Endothelial cell of umbilical vein (primary cell): ENCODE results near the gene TXK. TPM values are rescaled to one million over a fixed set of nuclear protein-coding genes. Genes with fewer than 3 reads are reported as not detected.

Experiments used
- BruUV-seq: library from RNA; stranded (reverse); fragments of 400-500 nt; replicated peaks from 2 replicates; lab custom pipeline; 2021; lab: Mats Ljungman, UMichigan
- CTCF ChIA-PET: fragments of 300-600, 350-600 bp; sonication (Branson Sonifier 250); formaldehyde crosslinking; loops from one replicate; lab custom pipeline; 2021; ENCODE audit warnings: antibody characterized with exemption, inconsistent platforms; lab: Charles Lee
- POLR2A ChIA-PET: fragments of 300-600, 350-600 bp; sonication (Branson Sonifier 250); formaldehyde crosslinking; loops from one replicate; lab custom pipeline; 2021; ENCODE audit warnings: antibody characterized with exemption, inconsistent platforms; lab: Charles Lee
- DNase-seq: peaks from one replicate; pipeline ENCODE4 v3.0.0-alpha.2; 2011; ENCODE audit warnings: low read depth, low spot score
- FAIRE-seq: peaks from 2 replicates; lab custom pipeline; 2011; peaks lifted over from hg19 to GRCh38; lab: Jason Lieb, UNC
- H2AFZ ChIP-seq: 2 replicates; pipeline ENCODE4 v1.6.0; 2012; ENCODE audit warnings: low read depth, low read length, control low read depth, inconsistent platforms
- H3K27ac ChIP-seq: 2 replicates; pipeline ENCODE4 v1.5.1; 2011; ENCODE audit warnings: low read depth, mild to moderate bottlenecking, control low read depth, low read length, moderate library complexity; ENCODE audit not compliant: insufficient read depth
- H3K27me3 ChIP-seq, 2 experiments: 2 replicates each; pipeline versions ENCODE4 v1.6.0 to v1.6.1; 2011; ENCODE audit warnings: low read length in 2 of 2, mixed read lengths in 1 of 2; ENCODE audit not compliant: control insufficient read depth in 2 of 2, insufficient read depth in 2 of 2
- H3K36me3 ChIP-seq, 2 experiments: 2 replicates in 1 of 2; 3 replicates in 1 of 2; pipeline ENCODE4 v1.5.1; 2011; ENCODE audit warnings: low read length in 2 of 2, mild to moderate bottlenecking in 1 of 2, moderate library complexity in 1 of 2; ENCODE audit not compliant: control insufficient read depth in 2 of 2, insufficient read depth in 2 of 2; ENCODE audit errors: extremely low read depth in 1 of 2
- H3K4me1 ChIP-seq: 3 replicates; pipeline ENCODE4 v1.5.1; 2011; ENCODE audit warnings: mild to moderate bottlenecking, low read length; ENCODE audit not compliant: control insufficient read depth, insufficient read depth; ENCODE audit errors: extremely low read depth
- H3K4me2 ChIP-seq: 2 replicates; pipeline ENCODE4 v1.6.1; 2011; ENCODE audit warnings: low read length, control low read depth, mixed read lengths; ENCODE audit not compliant: insufficient read depth
- H3K4me3 ChIP-seq, 3 experiments: fragments of 200-600 bp in 1 of 3; sonication (generic), shearing (Covaris generic) in 1 of 3; replicated peaks in 1 of 3; 2 replicates each; pipeline ENCODE4 v1.5.1; 2011 to 2016; ENCODE audit warnings: control low read depth in 3 of 3, low read length in 3 of 3, mild to moderate bottlenecking in 2 of 3, inconsistent platforms in 1 of 3, low read depth in 1 of 3, moderate library complexity in 1 of 3; ENCODE audit not compliant: insufficient read depth in 1 of 3
- H3K79me2 ChIP-seq: 2 replicates; pipeline ENCODE4 v1.6.0; 2012; ENCODE audit warnings: low read length, inconsistent platforms; ENCODE audit not compliant: control insufficient read depth, insufficient read depth
- H3K9ac ChIP-seq: replicated peaks from 2 replicates; pipeline ENCODE3; 2011; ENCODE audit warnings: low read length, control low read depth; ENCODE audit not compliant: insufficient read depth; ENCODE audit errors: extremely low read depth
- H3K9me1 ChIP-seq: replicated peaks from 3 replicates; pipeline ENCODE4 v1.6.0; 2011; ENCODE audit warnings: mild to moderate bottlenecking, low read length; ENCODE audit not compliant: control insufficient read depth, insufficient read depth; ENCODE audit errors: extremely low read depth
- H3K9me3 ChIP-seq: replicated peaks from 2 replicates; pipeline ENCODE4 v1.5.1; 2012; ENCODE audit warnings: low read length, inconsistent platforms; ENCODE audit not compliant: control insufficient read depth, insufficient read depth
- H4K20me1 ChIP-seq: replicated peaks from 2 replicates; pipeline ENCODE3; 2011; ENCODE audit warnings: mild to moderate bottlenecking, low read length; ENCODE audit not compliant: control insufficient read depth, insufficient read depth; ENCODE audit errors: extremely low read depth
- CTCF ChIP-seq, 2 donors: IDR thresholded peaks; 1 replicate in 1 of 2; 2 replicates in 1 of 2; pipeline ENCODE4 v1.5.1; 2011; ENCODE audit warnings: low read length in 2 of 2, mild to moderate bottlenecking in 2 of 2, moderate library complexity in 2 of 2, control low read depth in 1 of 2, inconsistent platforms in 1 of 2, low read depth in 1 of 2; ENCODE audit not compliant: insufficient read depth in 1 of 2; ENCODE audit errors: extremely low read depth in 1 of 2
- EZH2 ChIP-seq: IDR thresholded peaks from 2 replicates; pipeline ENCODE4 v1.6.1; 2012; ENCODE audit warnings: borderline replicate concordance, low read depth, mild to moderate bottlenecking, moderate library complexity, low read length, inconsistent platforms; ENCODE audit not compliant: severe bottlenecking
- FOS ChIP-seq: IDR thresholded peaks from 2 replicates; pipeline ENCODE4 v1.6.1; 2011; ENCODE audit warnings: mild to moderate bottlenecking, low read length, moderate library complexity, borderline replicate concordance; ENCODE audit not compliant: insufficient read depth
- GATA2 ChIP-seq: IDR thresholded peaks from 2 replicates; pipeline ENCODE4 v1.7.0; 2011; ENCODE audit warnings: low read depth, mild to moderate bottlenecking, moderate library complexity, mixed read lengths, low read length; ENCODE audit not compliant: insufficient read length, insufficient read depth
- JUN ChIP-seq: IDR thresholded peaks from 2 replicates; pipeline ENCODE4 v1.6.1; 2011; ENCODE audit warnings: borderline replicate concordance, low read depth; ENCODE audit not compliant: insufficient read length, insufficient read depth
- MYC ChIP-seq: IDR thresholded peaks from one replicate; pipeline ENCODE4 v1.6.1; 2011; ENCODE audit warnings: mild to moderate bottlenecking, low read depth, low read length
- POLR2A ChIP-seq: IDR thresholded peaks from 2 replicates; pipeline ENCODE4 v1.6.1; 2012; ENCODE audit warnings: low read depth, mild to moderate bottlenecking, control low read depth, low read length
- POLR2AphosphoS5 ChIP-seq: IDR thresholded peaks from 2 replicates; pipeline ENCODE4 v1.6.1; 2012; ENCODE audit warnings: low read depth, mild to moderate bottlenecking, control low read depth, low read length, moderate library complexity; ENCODE audit not compliant: insufficient read depth
- dilution Hi-C: fragments of 300-500 bp; cut with MboI; formaldehyde crosslinking; loops from one replicate; pipeline ENCODE4 v1.15.0; 2019; ENCODE audit warnings: low sequenced_read_pairs; ENCODE audit not compliant: extremely low pct_ligation_motif_present
- intact Hi-C: fragments of 100-400 bp; cut with micrococcal nuclease; formaldehyde crosslinking; loops from one replicate; pipeline ENCODE4 v1.10.0; 2022
- polyA plus RNA-seq, 4 experiments: library from polyadenylated mRNA; depleted of rRNA in 3 of 4; stranded (reverse) in 3 of 4; unstranded in 1 of 4; fragments of >200 nt; gene quantifications; 2 replicates each; pipeline versions ENCODE4 v1.2.1 to v1.2.3, GENCODE V29; 2011 to 2012; ENCODE audit warnings: missing spikeins in 1 of 4
- total RNA-seq: library from RNA; stranded (reverse); gene quantifications from 2 replicates; pipeline ENCODE4 v1.2.3, GENCODE V29; 2021
- TF ChIP-seq, protein P1 (sequence below): IDR thresholded peaks from 2 replicates; pipeline ENCODE4 v1.6.1; 2011; ENCODE audit not compliant: insufficient read depth, insufficient read length

Gene TXK
- total and polyA plus RNA-seq, 2 donors (not counting 3 experiments of a cell fraction or from before 2014, with no cell fraction given), result 0.26 to 0.97 TPM

DNA sequence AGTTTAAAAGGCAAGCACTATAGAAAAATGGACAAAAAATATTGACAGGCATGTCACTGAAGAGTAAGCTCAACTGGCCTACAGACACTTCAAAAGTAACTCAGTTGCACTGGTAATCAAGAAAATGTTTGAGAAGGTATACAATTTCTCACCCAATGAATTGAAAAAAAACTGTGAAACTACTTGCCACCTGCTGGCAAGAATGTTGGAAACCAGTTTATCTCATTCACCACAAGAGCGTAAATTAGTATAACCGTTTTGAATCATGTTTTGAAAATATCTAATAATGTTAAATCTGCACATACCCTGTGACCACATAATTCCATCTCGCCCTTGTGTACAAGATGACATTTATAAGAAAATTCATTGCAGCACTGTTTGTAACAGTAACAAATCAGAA lies 31.7 kb downstream of the TXK start:
- no peaks in the 10 kb centered on the region for H3K36me3 ChIP-seq
- no peaks in the 10 kb centered on the region for H4K20me1 ChIP-seq
- H3K27ac ChIP-seq, result no peak overlapping the region
- no peaks in the 10 kb centered on the region for H3K4me1 ChIP-seq
- FAIRE-seq, result no peak
- no peaks in the 10 kb centered on the region for H3K9me3 ChIP-seq
- no peak overlapping the region for H3K4me2 ChIP-seq
- DNase-seq, result no peak
- no peaks in the 10 kb centered on the region for H3K9me1 ChIP-seq
- no peak overlapping the region for H3K4me3 ChIP-seq
- no peaks in the 10 kb centered on the region for H3K27me3 ChIP-seq
- CTCF ChIA-PET, result no interaction called here
- no peak overlapping the region for H2AFZ ChIP-seq
- intact Hi-C loops (no loop called here), dilution Hi-C loops (no loop called here)
- POLR2A ChIA-PET, result no interaction called here
- H3K79me2 ChIP-seq, result no peaks in the 10 kb centered on the region
- H3K9ac ChIP-seq, result no peak overlapping the region
- TF ChIP-seq, protein P1, sequence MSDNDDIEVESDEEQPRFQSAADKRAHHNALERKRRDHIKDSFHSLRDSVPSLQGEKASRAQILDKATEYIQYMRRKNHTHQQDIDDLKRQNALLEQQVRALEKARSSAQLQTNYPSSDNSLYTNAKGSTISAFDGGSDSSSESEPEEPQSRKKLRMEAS, result no peak
- TF ChIP-seq FOS (no peak), JUN (no peak), POLR2AphosphoS5 (no peak), POLR2A (no peak), GATA2 (no peak)
- BruUV-seq, result no TSS peak

DNA sequence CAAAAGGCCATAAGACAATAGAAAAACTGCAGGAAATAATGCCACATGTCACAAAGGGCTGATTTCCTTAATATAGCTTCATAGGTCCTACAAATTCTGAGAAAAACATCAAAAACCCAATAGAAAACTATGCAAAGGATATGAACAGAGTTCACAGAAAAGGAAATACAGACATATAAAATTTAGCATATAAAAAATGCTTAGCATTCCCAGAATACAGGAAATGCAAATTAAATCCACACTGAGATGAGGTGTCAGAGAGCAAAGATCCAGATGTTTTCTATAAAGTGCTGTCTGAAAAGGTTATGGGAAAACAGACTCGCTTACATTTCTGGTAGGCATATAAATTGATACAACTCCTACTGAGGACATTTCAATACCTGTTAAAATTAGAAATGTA lies 33.8 kb downstream of the TXK start:
- Histone ChIP-seq H3K4me1 (no peaks in the 10 kb centered on the region), H4K20me1 (no peaks in the 10 kb centered on the region), H3K36me3 (no peaks in the 10 kb centered on the region), H2AFZ (no peak overlapping the region), H3K79me2 (no peaks in the 10 kb centered on the region), H3K27me3 (no peaks in the 10 kb centered on the region), H3K27ac (no peak overlapping the region), H3K9me1 (no peaks in the 10 kb centered on the region), H3K9ac (no peak overlapping the region), H3K4me2 (no peak overlapping the region), H3K9me3 (no peaks in the 10 kb centered on the region), H3K4me3 (no peak overlapping the region)
- intact Hi-C loops, result no loop called here
- POLR2A ChIA-PET, result no interaction called here
- CTCF ChIA-PET, result interaction anchor here (0.7 kb wide), 1 partner anchor 9 kb away, joined by 3 read pairs; no protein-coding TSS in a partner anchor
- TF ChIP-seq JUN (no peak), CTCF (IDR thresholded peaks at IDR 0.05; ENCODE audit: extremely low read depth in 1 of 2, insufficient read depth in 1 of 2, low read depth in 1 of 2, low read length in 2 of 2) (no peak), FOS (no peak), GATA2 (no peak), EZH2 (no peak), POLR2AphosphoS5 (no peak), MYC (no peak), POLR2A (no peak)
- TF ChIP-seq, protein P1, result no peak
- no TSS peak for BruUV-seq
- dilution Hi-C loops, result no loop called here
- DNase-seq (no peak), FAIRE-seq (no peak)
